Stimulated activated CD4-positive, alpha-beta T cell treated with anti-CD3 and anti-CD28 coated beads, Interleukin-15, amount 100 ng/mL, for 24 hours (primary cell): Measurements from ENCODE around the gene SFXN4.
A peak's percentile ranks its signal among the peaks of the same experiment; 100 is the strongest.
"Not testable (repeated sequence)": the region's sequence is repeated elsewhere in the genome, so short reads cannot be mapped to it uniquely, and the experiment has no call there.

Experiments
- DNase-seq: peaks from one replicate; pipeline ENCODE4 v3.0.0-alpha.2; 2020

Gene SFXN4

DNA sequence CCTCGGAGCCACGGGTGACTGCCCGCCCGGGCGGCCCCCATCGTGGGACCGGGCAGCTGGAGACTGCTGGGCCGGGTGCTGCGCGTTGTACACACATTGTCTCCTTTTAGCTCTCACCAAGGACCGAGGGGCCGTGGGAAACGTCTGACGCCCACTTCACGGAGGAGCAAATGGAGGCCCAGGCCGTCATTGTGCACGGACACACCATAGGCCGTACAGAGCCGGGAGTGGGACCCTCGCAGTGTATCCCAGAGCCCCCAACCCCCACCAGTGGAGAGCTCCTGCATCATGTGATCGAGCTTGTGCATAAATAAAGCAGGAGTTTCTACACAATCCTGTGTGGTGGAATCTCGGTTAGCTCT lies 60.9 kb downstream of the SFXN4 start:
- DNase-seq: peak; percentile 32

DNA sequence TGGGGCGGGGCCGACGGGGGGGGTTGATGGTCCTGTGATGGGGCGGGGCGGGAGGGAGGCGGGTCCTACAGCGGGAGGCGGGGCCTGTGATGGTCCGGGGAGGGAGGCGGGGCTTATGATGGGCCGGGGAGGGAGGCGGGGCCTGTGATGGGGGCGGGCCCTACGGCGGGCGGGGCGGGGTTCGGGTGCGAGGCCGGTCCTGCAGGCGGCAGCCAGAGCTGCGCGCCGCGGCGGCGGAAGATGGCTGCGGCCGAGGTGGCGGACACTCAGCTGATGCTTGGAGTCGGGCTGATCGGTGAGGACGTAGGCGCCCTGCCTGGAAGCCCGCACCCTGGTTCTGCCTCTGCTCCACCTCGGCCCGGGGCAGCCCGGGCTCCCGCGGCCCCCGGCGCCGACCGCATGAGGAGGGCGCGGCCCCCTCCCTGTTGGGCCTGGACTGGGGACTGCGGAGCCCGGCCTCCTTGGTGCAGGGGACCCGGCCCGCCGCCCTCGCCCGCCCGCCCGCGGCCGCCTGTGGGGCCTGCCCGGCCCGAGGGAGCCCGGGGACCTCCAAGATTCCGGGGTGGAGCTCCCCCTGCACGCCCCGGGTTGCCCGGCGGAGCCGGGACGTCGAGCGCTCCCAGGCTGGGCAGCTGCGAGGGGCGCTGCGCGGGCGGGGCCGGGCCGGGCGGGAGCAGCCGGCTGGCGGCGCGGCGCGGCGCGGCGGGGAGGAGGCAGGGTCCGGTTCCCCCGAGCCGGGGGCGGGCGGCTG lies 61.4 kb downstream of the SFXN4 start, which contains the start of gene DENND10:
Gene DENND10 (plus strand): TSS at position 211 of the 751 bp plus-strand sequence. CDS start 30 bp downstream, at position 241.
- peak; percentile 80 for DNase-seq

- DNase-seq: no peak
These were observed 62.1 kb downstream of the SFXN4 start for GRCh38 chr10:119103241-119103902.

DNA sequence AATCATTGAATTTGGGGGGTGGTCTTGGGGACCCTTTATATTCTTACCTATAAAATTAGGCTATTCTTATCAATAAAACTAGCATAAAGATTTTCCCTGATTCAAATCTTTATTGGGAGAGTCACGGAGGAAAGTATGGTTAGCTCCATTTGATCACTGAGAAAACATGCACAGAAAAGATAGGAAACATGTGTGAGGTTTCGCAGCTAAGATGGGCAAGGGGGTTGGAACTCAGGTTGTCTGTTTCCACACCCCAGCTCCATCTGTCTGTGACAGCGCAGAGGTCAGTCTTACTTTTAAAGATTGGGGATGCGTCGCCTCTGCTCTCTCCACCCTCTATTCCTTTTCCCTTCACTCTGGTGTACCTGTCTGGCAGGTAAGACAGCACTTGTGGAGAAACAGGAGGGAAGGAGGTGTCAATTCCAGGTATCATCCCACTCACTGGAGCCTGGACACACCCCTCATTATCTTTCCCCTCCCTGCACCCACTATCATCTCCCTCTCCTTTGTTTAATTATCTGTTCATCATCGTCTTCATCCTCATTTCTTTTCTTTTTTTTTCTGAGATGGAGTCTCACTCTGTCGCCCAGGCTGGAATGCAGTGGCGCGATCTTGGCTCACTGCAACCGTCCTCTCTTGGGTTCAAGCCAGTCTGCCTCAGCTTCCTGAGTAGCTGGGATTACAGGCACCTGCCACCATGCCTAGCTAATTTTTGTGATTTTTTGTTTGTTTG lies 64.0 kb downstream of the SFXN4 start:
- DNase-seq: no peak

- DNase-seq: no peak
These were observed 64.9 kb downstream of the SFXN4 start for GRCh38 chr10:119100434-119101238.

DNA sequence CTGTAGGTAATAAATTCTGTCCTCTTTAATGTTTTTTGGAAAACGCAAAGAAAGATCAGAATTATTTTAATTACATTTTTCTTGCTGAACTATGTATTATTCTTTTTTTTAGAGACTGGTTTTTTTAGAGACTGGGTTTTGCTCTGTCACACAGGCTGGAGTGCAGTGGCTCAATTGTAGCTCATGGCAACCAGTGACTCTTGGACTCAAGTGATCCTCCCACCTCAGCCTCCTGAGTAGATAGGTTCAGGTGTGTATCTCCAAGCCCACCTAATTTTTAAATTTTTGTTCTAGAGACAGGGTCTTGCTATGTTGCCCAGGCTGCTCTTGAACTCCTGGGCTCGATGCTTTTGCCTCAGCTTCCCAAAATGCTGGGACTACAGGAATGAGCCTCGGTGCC lies 66.9 kb downstream of the SFXN4 start:
- no peak for DNase-seq

DNA sequence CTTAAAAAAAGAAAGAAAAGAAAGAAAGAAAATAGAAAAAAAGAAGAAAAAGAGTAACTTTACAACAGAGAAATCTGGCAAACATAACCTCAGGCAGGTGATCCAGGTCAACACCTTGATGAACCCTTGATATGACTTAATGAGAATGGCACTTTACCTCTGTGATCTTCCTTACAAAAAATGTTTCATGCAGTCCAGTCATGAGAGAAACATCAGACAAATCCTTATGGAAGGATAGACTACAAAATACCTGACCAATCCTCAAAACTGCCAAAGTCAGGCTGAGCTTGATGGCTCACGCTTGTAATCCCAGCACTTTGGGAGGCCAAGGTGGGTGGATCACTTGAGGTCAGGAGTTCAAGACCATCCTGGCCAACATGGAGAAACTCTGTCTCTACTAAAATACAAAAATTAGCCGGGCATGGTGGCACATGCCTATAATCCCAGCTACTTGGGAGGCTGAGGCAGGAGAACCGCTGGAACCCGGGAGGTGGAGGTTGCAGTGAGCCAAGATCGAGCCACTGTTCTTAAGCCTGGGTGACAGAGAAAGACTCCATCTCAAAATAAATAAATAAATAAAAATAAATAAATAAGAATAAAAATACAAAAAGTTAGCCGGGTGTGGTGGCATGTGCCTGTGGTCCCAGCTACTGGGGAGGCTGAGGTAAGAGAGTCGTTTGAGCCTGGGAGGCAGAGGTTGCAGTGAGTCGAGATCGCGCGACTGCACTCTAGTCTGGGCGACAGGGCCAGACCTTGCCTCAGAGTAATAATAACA lies 68.7 kb downstream of the SFXN4 start:
- not testable (repeated sequence) for DNase-seq

DNA sequence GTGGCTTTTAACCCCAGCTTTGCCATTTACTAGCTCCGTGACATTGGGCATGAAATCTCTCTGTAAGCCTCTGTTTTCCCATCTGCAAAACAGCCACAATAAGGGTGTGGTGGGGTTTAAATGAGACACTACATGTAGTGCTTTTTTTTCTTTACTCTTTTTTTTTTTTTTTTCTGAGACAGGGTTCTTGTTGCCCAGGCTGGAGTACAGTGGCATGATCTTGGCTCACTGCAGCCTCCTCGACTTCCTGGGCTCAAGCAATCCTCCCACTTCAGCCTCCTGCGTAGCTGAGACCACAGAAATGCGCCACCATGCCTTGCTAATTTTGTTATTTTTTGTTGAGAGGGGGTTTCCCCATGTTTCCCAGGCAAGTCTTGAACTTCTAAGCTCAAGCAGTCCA lies 69.9 kb downstream of the SFXN4 start:
- no peak for DNase-seq

- peak; percentile 20 for DNase-seq
These were observed 74.5 kb downstream of the SFXN4 start for GRCh38 chr10:119090968-119091367.
